Stomach (tissue), 9 donors: ENCODE results near the gene NXPE3. TPM values are rescaled to one million over a fixed set of nuclear protein-coding genes. Genes with fewer than 3 reads are reported as not detected.

Source experiments
- DNase-seq, 2 donors: peaks; one replicate each; pipeline versions ENCODE4 v3.0.0 to v3.0.0-alpha.2; 2013 to 2019
- H3K27ac ChIP-seq, 5 donors: fragments of 200-600 bp in 4 of 5; sonication (generic) in 4 of 5; one replicate each; pipeline ENCODE4 v1.5.1; 2013 to 2019; ENCODE audit warnings: mild to moderate bottlenecking in 1 of 5, moderate library complexity in 1 of 5
- H3K27me3 ChIP-seq, 3 donors: fragments of 200-600 bp; sonication (generic); one replicate each; pipeline ENCODE4 v1.5.1; 2017 to 2019; ENCODE audit warnings: mixed run types in 1 of 3
- H3K36me3 ChIP-seq, 4 donors: fragments of 200-600 bp; sonication (generic); 1 replicate in 3 of 4; 2 replicates in 1 of 4; pipeline ENCODE4 v1.5.1; 2016 to 2019
- H3K4me1 ChIP-seq, 4 donors: fragments of 200-600 bp; sonication (generic); one replicate each; pipeline ENCODE4 v1.5.1; 2016 to 2019
- H3K4me3 ChIP-seq, 4 donors: fragments of 200-600 bp; sonication (generic) in 3 of 4; one replicate each; pipeline ENCODE4 v1.5.1; 2016 to 2019; ENCODE audit warnings: mild to moderate bottlenecking in 1 of 4
- H3K9me3 ChIP-seq, 4 donors: fragments of 200-600 bp; sonication (generic); one replicate each; pipeline ENCODE4 v1.5.1; 2016 to 2019
- CTCF ChIP-seq, 7 experiments: fragments of 450-650 bp in 4 of 7; fragments of 200-600 bp in 3 of 7; sonication (generic) in 3 of 7; IDR thresholded peaks; one replicate each; pipeline ENCODE4 v1.5.1; 2016 to 2019; ENCODE audit warnings: antibody characterized with exemption in 7 of 7, control low read depth in 2 of 7, mild to moderate bottlenecking in 1 of 7
- EP300 ChIP-seq: sonication (generic); formaldehyde crosslinking; IDR thresholded peaks from one replicate; pipeline ENCODE4 v1.6.1; 2017; ENCODE audit warnings: antibody characterized with exemption
- POLR2A ChIP-seq, 4 donors: fragments of 450-650 bp; IDR thresholded peaks; one replicate each; pipeline ENCODE4 v1.6.1; 2016; ENCODE audit warnings: antibody characterized with exemption in 4 of 4, control low read depth in 2 of 4, mild to moderate bottlenecking in 1 of 4, moderate library complexity in 1 of 4
- POLR2AphosphoS5 ChIP-seq, 3 donors: sonication (generic); formaldehyde crosslinking; IDR thresholded peaks; one replicate each; pipeline ENCODE4 v1.6.1; 2016; ENCODE audit warnings: antibody characterized with exemption in 3 of 3
- WGBS, 5 donors: extraction: QIAGEN DNeasy Blood & Tissue Kit in 3 of 5; methylation state at CpG; one replicate each; pipeline versions ENCODE4 v1.1.5 to v1.1.7; 2013 to 2018; 5-methylcytosine and 5-hydroxymethylcytosine counted together
- intact Hi-C: fragments of 100-400 bp; cut with DNase I; formaldehyde crosslinking; loops from one replicate; pipeline ENCODE4 v1.15.1; 2023; ENCODE audit warnings: low total_unique reads
- polyA plus RNA-seq, 3 donors: library from polyadenylated mRNA; stranded (reverse); fragments of 200-250 nt; gene quantifications; one replicate each; pipeline ENCODE4 v1.2.3, GENCODE V29; 2013
- total RNA-seq, 5 donors: library from RNA; depleted of rRNA; stranded (reverse); fragments of >200 nt; gene quantifications; one replicate each; pipeline versions ENCODE4 v1.1.0 to v1.2.3, GENCODE V29; 2014 to 2016
- donor health status: healthy with polysubstance abuse.
- donor health status: Bipolar disorder and iron deficiency.
- donor health status: healthy.

The NXPE3 gene
- total and polyA plus RNA-seq, 8 donors: 0.58 to 43.2 (median 6.0) TPM

DNA sequence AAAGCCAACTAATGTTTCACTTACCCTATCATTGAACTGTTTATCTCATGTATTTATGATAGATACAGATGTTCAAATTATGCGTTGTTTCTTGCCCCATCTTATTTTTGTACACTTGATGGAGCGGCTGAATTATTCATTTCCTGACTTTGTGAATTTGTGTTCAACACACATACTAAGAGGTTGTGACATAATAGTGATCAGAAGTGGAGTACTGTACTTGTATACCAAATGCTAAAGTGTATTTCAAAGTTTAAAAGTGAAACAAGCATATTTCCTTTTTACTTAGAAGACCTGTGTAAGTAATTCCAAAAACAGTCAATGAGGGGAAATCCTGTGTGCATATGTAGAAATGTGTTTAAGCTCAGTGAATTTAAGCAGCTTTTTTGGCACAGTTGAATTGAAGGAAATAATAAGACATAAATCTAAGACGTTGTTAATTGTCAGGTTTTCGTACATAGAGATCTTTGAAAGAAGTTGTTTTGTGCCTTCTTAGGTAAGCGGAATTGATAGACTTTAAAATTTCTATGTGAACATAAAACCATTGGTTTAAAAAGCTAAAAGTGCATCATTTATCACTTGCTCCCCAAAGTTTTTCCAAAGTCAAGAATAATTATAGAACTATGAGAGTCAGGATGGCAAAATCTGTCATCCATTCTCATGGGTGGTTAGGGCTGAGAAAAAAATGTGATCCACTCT, 72.2 kb downstream of the NXPE3 start:
- H3K4me3 ChIP-seq: peak overlapping the region; percentile 62 to 97 (median 84)
- no peaks in the 10 kb centered on the region for H3K9me3 ChIP-seq
- 16 to 31% (median 20%) methylated on average over 5 of the region's 5 CpGs for WGBS, 5 donors
- no peaks in the 10 kb centered on the region for H3K27me3 ChIP-seq
- intact Hi-C loops: no loop called here
- peak overlapping the region; percentile 72 to 100 (median 100) for H3K27ac ChIP-seq
- peaks cover 37 to 47% (median 45%) of the 10 kb centered on the region in 4 donors for H3K36me3 ChIP-seq
- no peak for DNase-seq
- H3K4me1 ChIP-seq: peaks cover 33 to 72% (median 59%) of the 10 kb centered on the region in 4 donors
- TF ChIP-seq EP300 (no peak), POLR2AphosphoS5 (IDR thresholded peaks at IDR 0.05) (no peak)

GRCh38 chr3:101851850-101852714, 73.1 kb downstream of the NXPE3 start:
- H3K4me1 ChIP-seq: peaks cover 42 to 78% (median 63%) of the 10 kb centered on the region in 4 donors
- DNase-seq: no peak

GRCh38 chr3:101852983-101853840, 74.2 kb downstream of the NXPE3 start:
- WGBS, 5 donors: 50 to 74% (median 64%) methylated on average over 8 of the region's 8 CpGs
- Histone ChIP-seq H3K36me3 (peaks cover 57 to 67% (median 65%) of the 10 kb centered on the region in 4 donors), H3K27me3 (no peaks in the 10 kb centered on the region), H3K4me1 (peaks cover 36 to 78% (median 61%) of the 10 kb centered on the region in 4 donors), H3K27ac (peak overlapping the region; percentile 34 to 100 (median 96)), H3K4me3 (peak overlapping the region; percentile 6 to 97 (median 70)), H3K9me3 (no peaks in the 10 kb centered on the region)
- TF ChIP-seq EP300 (no peak), POLR2AphosphoS5 (IDR thresholded peaks at IDR 0.05) (peak in 2 of 3 donors; percentile 22 to 54), CTCF (IDR thresholded peaks at IDR 0.05) (no peak)
- intact Hi-C loops: no loop called here
- DNase-seq: no peak

More at GRCh38 chr3:101851850-101852714, 73.1 kb downstream of the NXPE3 start:
- Histone ChIP-seq H3K27ac (peak overlapping the region; percentile 72 to 100 (median 100)), H3K27me3 (no peaks in the 10 kb centered on the region), H3K4me3 (peak overlapping the region; percentile 62 to 97 (median 84)), H3K36me3 (peaks cover 45 to 55% (median 54%) of the 10 kb centered on the region in 4 donors), H3K9me3 (no peaks in the 10 kb centered on the region)
- intact Hi-C loops: no loop called here
- TF ChIP-seq POLR2A (IDR thresholded peaks at IDR 0.05): no peak
- peak in 1 of 3 donors; percentile 2 for TF ChIP-seq POLR2AphosphoS5 (IDR thresholded peaks at IDR 0.05)
- TF ChIP-seq CTCF (IDR thresholded peaks at IDR 0.05): no peak
- 29 to 50% (median 40%) methylated on average over 6 of the region's 6 CpGs for WGBS, 5 donors

DNA sequence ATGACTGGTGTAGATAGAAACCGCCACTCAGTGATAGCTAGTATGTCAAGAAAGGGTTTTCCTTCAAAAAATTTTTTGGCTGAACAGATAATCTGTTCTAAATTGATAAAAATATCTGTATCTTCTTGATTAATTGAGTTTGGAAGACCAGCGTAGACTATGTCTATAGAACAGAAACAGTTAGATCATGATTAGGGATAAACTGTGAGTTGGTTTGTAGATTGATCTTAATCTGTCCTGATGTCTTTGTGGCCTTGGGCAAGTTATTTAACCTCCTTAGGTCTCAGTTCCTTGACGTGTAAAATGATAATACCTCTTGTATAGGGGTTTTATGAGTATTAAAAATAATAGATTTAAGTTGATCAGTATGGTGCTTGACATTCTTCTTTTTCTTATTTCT, 75.0 kb downstream of the NXPE3 start:
- peaks cover 62 to 74% (median 73%) of the 10 kb centered on the region in 4 donors for H3K36me3 ChIP-seq
- no peak for DNase-seq
- intact Hi-C loops: no loop called here
- H3K4me1 ChIP-seq: peaks cover 35 to 77% (median 59%) of the 10 kb centered on the region in 4 donors
- no peaks in the 10 kb centered on the region for H3K9me3 ChIP-seq
- 46 to 73% (median 58%) methylated on average over 3 of the region's 3 CpGs for WGBS, 5 donors
- TF ChIP-seq POLR2AphosphoS5 (IDR thresholded peaks at IDR 0.05) (no peak), CTCF (IDR thresholded peaks at IDR 0.05) (no peak), POLR2A (IDR thresholded peaks at IDR 0.05) (no peak), EP300 (no peak)
- H3K4me3 ChIP-seq: peak overlapping the region in 2 of 4 donors; percentile 62 to 79
- no peaks in the 10 kb centered on the region for H3K27me3 ChIP-seq
- H3K27ac ChIP-seq: peak overlapping the region in 4 of 5 donors; percentile 60 to 100 (median 98)
